Astrocyte of the spinal cord (primary cell): ENCODE measurements around the gene TNK2.

Source experiments
- DNase-seq: peaks from one replicate; pipeline ENCODE4 v3.0.0; 2011; ENCODE audit warnings: low read depth, low spot score
- H3K4me3 ChIP-seq: 2 replicates; pipeline ENCODE4 v1.5.1; 2011; ENCODE audit warnings: low read depth, mild to moderate bottlenecking, low read length, moderate library complexity
- in situ Hi-C: cut with HindIII; loops from 2 replicates; pipeline ENCODE4 v1.10.0; 2017; ENCODE audit warnings: low sequenced_read_pairs
- TF ChIP-seq, protein P1 (sequence below): IDR thresholded peaks from 2 replicates; pipeline ENCODE4 v1.5.1; 2012; ENCODE audit warnings: low read depth, mild to moderate bottlenecking, low read length, inconsistent platforms

TNK2 gene

DNA sequence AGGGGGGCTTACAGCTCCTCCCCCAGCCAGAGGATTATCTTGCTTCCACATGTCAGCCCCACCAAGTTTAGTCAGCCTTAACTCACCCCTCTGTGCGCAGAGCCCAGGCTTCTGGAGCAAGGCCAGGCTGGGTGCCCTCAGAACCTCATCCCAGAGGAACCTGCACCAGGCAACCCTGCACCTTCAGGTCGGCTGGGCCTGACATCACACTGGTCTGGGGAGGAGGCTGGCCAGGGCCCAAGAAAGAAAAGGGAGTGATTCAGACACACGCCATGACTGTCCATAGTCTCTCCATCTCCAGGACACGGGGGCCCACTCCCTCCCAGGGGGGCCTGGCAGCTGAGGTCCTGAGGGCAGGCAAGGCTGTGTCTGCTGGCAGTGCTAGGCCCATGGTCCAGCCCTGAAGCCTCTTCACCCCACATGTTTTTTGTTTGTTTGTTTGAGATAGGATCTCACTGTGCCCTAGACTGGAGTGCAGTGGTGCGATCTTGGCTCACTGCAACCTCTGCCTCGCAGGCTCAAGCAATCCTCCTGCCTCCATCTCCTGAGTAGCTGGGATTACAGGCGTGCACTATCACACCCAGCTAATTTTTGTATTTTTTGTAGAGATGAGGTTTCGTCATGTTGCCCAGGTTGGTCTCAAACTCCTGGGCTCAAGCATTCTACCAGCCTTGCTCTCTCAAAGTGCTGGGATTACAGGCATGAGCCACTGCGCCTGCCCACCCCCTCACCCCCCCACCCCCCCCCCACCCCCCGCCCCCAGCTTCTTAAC, 11.1 kb downstream of the TNK2 start:
- H3K4me3 ChIP-seq: no peak overlapping the region
- peak; percentile 68 for DNase-seq
- TF ChIP-seq, protein P1, sequence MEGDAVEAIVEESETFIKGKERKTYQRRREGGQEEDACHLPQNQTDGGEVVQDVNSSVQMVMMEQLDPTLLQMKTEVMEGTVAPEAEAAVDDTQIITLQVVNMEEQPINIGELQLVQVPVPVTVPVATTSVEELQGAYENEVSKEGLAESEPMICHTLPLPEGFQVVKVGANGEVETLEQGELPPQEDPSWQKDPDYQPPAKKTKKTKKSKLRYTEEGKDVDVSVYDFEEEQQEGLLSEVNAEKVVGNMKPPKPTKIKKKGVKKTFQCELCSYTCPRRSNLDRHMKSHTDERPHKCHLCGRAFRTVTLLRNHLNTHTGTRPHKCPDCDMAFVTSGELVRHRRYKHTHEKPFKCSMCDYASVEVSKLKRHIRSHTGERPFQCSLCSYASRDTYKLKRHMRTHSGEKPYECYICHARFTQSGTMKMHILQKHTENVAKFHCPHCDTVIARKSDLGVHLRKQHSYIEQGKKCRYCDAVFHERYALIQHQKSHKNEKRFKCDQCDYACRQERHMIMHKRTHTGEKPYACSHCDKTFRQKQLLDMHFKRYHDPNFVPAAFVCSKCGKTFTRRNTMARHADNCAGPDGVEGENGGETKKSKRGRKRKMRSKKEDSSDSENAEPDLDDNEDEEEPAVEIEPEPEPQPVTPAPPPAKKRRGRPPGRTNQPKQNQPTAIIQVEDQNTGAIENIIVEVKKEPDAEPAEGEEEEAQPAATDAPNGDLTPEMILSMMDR: no peak
- in situ Hi-C loops: no loop called here

DNA sequence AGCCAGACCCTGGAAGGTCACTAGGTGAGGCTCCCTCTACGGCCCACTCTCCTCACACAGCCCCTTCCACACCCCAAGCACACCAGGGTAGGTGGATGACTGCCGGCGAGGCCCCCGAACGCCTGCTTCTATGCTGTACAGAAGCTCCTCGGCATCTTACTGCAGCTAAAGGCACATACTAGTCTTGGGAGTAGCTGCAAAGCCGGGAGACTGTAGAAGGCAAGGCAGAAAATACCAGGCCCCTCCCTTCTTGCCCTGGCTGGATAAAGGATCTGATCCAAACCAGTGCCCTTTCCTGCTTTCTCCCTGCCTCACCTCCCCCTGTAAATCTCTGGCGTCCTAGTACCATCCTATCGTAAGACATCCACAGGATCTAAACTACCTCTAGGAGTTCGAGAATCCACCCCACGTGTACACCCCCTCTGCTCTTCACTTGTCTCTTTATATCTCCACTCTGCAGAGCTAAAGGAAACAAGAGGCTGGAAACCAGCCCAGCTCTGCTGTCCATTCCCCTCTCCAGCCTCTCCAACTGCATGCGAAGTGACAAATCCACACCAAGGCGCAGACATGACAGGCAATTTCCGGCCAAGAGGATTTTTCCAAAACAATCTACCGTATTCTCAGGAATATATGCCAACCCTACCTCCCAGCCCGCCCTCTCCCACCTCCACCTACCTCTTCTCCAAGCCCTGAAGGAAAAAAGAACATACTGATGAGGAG, 11.8 kb downstream of the TNK2 start:
- DNase-seq: peak; percentile 78
- TF ChIP-seq, protein P1: no peak
- in situ Hi-C loops: no loop called here
- H3K4me3 ChIP-seq: peak overlapping the region; percentile 62

DNA sequence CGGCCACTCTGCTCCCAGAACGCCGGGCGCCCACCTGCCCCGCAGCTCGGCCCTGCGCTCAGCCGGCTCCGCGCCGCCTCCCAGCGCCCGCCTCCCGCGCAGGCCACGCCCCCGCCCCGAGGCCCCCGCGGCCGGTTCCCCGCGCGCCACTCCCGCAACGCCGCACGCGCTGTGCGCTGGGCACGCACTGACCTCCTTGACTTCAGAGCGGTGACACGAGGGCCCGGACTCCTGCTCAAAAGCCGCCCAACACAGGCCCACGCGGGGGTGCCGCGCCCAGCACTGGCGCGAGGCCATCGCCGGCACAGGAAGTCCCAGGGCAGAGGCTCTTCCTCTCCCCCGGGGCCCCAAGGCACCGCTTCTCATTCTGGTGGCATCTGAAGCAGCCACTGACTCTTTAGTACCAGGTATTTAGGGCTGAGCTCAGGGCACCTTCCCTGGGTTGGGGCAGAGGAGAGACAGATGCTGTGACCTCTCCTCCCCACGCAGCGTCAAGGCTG, 12.4 kb downstream of the TNK2 start:
- peak overlapping the region; percentile 62 for H3K4me3 ChIP-seq
- in situ Hi-C loops: no loop called here
- TF ChIP-seq, protein P1: no peak
- DNase-seq: no peak

GRCh38 chr3:195895078-195895860, 13.1 kb downstream of the TNK2 start:
- H3K4me3 ChIP-seq: peak overlapping the region; percentile 62
- TF ChIP-seq, protein P1: peak; percentile 59
- no peak for DNase-seq
- in situ Hi-C loops: no loop called here

GRCh38 chr3:195893916-195894465, 14.4 kb downstream of the TNK2 start:
- H3K4me3 ChIP-seq: no peak overlapping the region
- TF ChIP-seq, protein P1: no peak
- in situ Hi-C loops: no loop called here
- no peak for DNase-seq

- no peak overlapping the region for H3K4me3 ChIP-seq
- in situ Hi-C loops: no loop called here
- DNase-seq: no peak
- TF ChIP-seq, protein P1: no peak
Observed at GRCh38 chr3:195893516-195893915, 14.8 kb downstream of the TNK2 start.
